Skeletal muscle tissue (tissue), 4 donors: ENCODE measurements around the gene FOXO3. TPM values are rescaled to one million over a fixed set of nuclear protein-coding genes. Genes with fewer than 3 reads are reported as not detected.

Experiments used
- H3K27ac ChIP-seq: one replicate; pipeline ENCODE4 v1.7.0; 2013; ENCODE audit warnings: mild to moderate bottlenecking, low read depth, low read length, inconsistent platforms
- H3K27me3 ChIP-seq, 3 donors: one replicate each; pipeline ENCODE4 v1.7.0; 2013; ENCODE audit warnings: low read length in 3 of 3; ENCODE audit not compliant: control insufficient read depth in 3 of 3, insufficient read depth in 3 of 3
- H3K36me3 ChIP-seq, 3 donors: one replicate each; pipeline ENCODE4 v1.7.0; 2013; ENCODE audit warnings: low read length in 3 of 3; ENCODE audit not compliant: control insufficient read depth in 3 of 3, insufficient read depth in 3 of 3
- H3K4me1 ChIP-seq, 3 donors: one replicate each; pipeline ENCODE4 v1.7.0; 2013; ENCODE audit warnings: low read length in 3 of 3, mild to moderate bottlenecking in 3 of 3; ENCODE audit not compliant: control insufficient read depth in 3 of 3, insufficient read depth in 3 of 3
- H3K4me3 ChIP-seq, 3 donors: one replicate each; pipeline ENCODE4 v1.7.0; 2013; ENCODE audit warnings: low read length in 3 of 3
- H3K9ac ChIP-seq, 3 donors: one replicate each; pipeline ENCODE4 v1.7.0; 2013; ENCODE audit warnings: low read length in 3 of 3, mild to moderate bottlenecking in 3 of 3, moderate library complexity in 2 of 3, low read depth in 1 of 3
- H3K9me3 ChIP-seq, 3 donors: one replicate each; pipeline ENCODE4 v1.7.0; 2013; ENCODE audit warnings: low read length in 3 of 3; ENCODE audit not compliant: control insufficient read depth in 3 of 3
- total RNA-seq: library from RNA; depleted of rRNA; stranded (reverse); fragments of >200 nt; gene quantifications from one replicate; pipeline ENCODE4 v1.2.3, GENCODE V29; 2014
- donor health status: Osteomylitis.

Gene FOXO3
- total RNA-seq, 1 donor from 2014 or later: 30.8 TPM

DNA sequence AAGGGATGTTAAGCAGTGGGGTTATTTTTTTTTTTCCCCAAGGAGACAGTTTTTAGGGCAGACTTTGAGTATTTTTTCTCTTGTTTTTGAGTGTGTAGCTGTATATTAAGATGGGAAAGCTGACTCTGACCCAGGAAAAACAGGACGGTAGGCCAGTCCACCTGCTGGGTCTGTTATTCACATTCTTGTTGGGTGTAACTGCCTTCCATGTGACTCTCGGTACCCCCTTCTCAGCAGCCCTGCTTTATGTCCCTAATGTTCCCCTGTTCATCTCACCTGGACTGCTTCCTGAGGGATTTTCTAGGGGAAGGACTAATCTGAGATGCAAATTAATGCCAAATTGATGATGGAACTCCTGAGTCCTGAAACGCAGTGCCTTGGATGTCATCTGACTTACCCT is 21.9 kb downstream of the FOXO3 start:
- H3K4me1 ChIP-seq: peaks cover 75 to 92% (median 83%) of the 10 kb centered on the region in 3 donors
- peak overlapping the region; percentile 44 for H3K27ac ChIP-seq
- no peaks in the 10 kb centered on the region for H3K27me3 ChIP-seq
- no peaks in the 10 kb centered on the region for H3K36me3 ChIP-seq
- no peak overlapping the region for H3K4me3 ChIP-seq
- no peaks in the 10 kb centered on the region for H3K9me3 ChIP-seq
- H3K9ac ChIP-seq: no peak overlapping the region

GRCh38 chr6:108584323-108584722 is 23.6 kb downstream of the FOXO3 start:
- H3K36me3 ChIP-seq: no peaks in the 10 kb centered on the region
- H3K27me3 ChIP-seq: no peaks in the 10 kb centered on the region
- H3K9me3 ChIP-seq: no peaks in the 10 kb centered on the region
- peaks cover 79 to 93% (median 84%) of the 10 kb centered on the region in 3 donors for H3K4me1 ChIP-seq
- H3K9ac ChIP-seq: no peak overlapping the region
- no peak overlapping the region for H3K27ac ChIP-seq
- no peak overlapping the region for H3K4me3 ChIP-seq

DNA sequence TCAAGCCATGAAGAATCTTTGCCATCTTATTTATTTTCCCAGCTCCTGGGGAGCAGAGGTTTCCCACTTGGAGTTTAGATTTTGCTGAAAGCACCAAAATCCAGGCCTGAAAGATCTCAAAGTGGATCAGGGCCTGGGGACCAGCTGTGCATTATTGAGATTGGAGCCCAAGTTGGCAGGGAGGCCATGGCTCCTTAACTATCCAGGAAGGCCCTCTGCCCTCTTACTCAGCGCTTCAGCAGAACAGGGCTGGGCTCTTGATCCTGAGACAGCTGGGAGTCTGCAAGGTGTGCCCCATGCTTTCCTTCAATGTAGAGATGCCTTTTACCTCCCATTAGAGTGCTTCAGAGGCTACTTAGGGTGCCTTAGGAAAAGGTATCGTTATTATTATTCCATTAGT is 24.6 kb downstream of the FOXO3 start:
- Histone ChIP-seq H3K9me3 (no peaks in the 10 kb centered on the region), H3K9ac (no peak overlapping the region), H3K27ac (peak overlapping the region; percentile 40), H3K27me3 (no peaks in the 10 kb centered on the region), H3K4me1 (peaks cover 84 to 93% (median 86%) of the 10 kb centered on the region in 3 donors), H3K4me3 (no peak overlapping the region), H3K36me3 (no peaks in the 10 kb centered on the region)

- H3K4me1 ChIP-seq: peaks cover 85 to 92% (median 86%) of the 10 kb centered on the region in 3 donors
- H3K27ac ChIP-seq: peak overlapping the region; percentile 40
- H3K4me3 ChIP-seq: no peak overlapping the region
Measured at GRCh38 chr6:108585921-108586536, 25.3 kb downstream of the FOXO3 start.

GRCh38 chr6:108587258-108588059 is 26.7 kb downstream of the FOXO3 start:
- H3K36me3 ChIP-seq: no peaks in the 10 kb centered on the region
- peak overlapping the region; percentile 3 for H3K27ac ChIP-seq
- H3K9ac ChIP-seq: no peak overlapping the region
- no peak overlapping the region for H3K4me3 ChIP-seq
- peaks cover 85 to 92% (median 88%) of the 10 kb centered on the region in 3 donors for H3K4me1 ChIP-seq
- H3K9me3 ChIP-seq: no peaks in the 10 kb centered on the region
- H3K27me3 ChIP-seq: no peaks in the 10 kb centered on the region

More at GRCh38 chr6:108585921-108586536, 25.3 kb downstream of the FOXO3 start:
- Histone ChIP-seq H3K9ac (peak overlapping the region in 1 of 3 donors; percentile 17), H3K27me3 (no peaks in the 10 kb centered on the region), H3K36me3 (no peaks in the 10 kb centered on the region), H3K9me3 (no peaks in the 10 kb centered on the region)

- no peaks in the 10 kb centered on the region for H3K36me3 ChIP-seq
- peak overlapping the region in 1 of 3 donors; percentile 48 for H3K9ac ChIP-seq
- no peaks in the 10 kb centered on the region for H3K9me3 ChIP-seq
- H3K27me3 ChIP-seq: no peaks in the 10 kb centered on the region
- peak overlapping the region; percentile 16 for H3K27ac ChIP-seq
- peak overlapping the region in 1 of 3 donors; percentile 55 for H3K4me3 ChIP-seq
- peaks cover 84 to 90% (median 87%) of the 10 kb centered on the region in 3 donors for H3K4me1 ChIP-seq
Measured at GRCh38 chr6:108588586-108588985, 27.9 kb downstream of the FOXO3 start.

DNA sequence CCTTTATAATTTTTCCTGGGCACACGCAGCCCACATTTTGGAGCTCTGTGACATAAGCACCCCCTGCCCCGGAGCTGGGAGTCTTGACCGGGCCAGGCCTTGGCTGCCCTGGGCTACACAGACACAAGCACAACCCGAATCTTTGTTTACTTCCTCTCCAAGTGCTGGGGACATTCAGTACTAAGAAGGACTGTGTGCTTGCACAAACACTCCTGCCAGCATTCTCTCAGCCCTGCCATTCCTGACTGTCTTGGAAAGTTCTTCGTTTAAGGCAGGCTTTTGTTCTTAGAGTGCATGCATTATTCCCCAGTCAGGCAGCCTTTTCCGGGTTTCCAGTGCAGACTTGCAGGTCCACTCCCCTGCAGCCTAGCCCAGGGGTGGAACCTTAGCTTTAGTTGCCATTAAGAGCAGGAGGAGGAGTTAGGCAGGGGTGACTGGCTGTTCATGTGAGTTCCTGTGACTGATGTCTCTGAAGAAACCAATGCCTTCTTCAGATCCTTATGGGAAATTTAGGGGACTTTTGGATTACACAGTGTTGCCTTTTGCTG is 28.6 kb downstream of the FOXO3 start:
- no peaks in the 10 kb centered on the region for H3K36me3 ChIP-seq
- peak overlapping the region in 2 of 3 donors; percentile 48 to 66 for H3K9ac ChIP-seq
- peaks cover 83 to 89% (median 87%) of the 10 kb centered on the region in 3 donors for H3K4me1 ChIP-seq
- peak overlapping the region; percentile 16 for H3K27ac ChIP-seq
- H3K9me3 ChIP-seq: no peaks in the 10 kb centered on the region
- peak overlapping the region; percentile 0 to 52 (median 49) for H3K4me3 ChIP-seq
- no peaks in the 10 kb centered on the region for H3K27me3 ChIP-seq

GRCh38 chr6:108591040-108591816 is 30.5 kb downstream of the FOXO3 start:
- peak overlapping the region in 1 of 3 donors; percentile 51 for H3K9ac ChIP-seq
- peak overlapping the region; percentile 38 for H3K27ac ChIP-seq
- H3K27me3 ChIP-seq: no peaks in the 10 kb centered on the region
- no peak overlapping the region for H3K4me3 ChIP-seq
- H3K36me3 ChIP-seq: no peaks in the 10 kb centered on the region
- no peaks in the 10 kb centered on the region for H3K9me3 ChIP-seq
- peaks cover 90 to 92% (median 92%) of the 10 kb centered on the region in 3 donors for H3K4me1 ChIP-seq

- Histone ChIP-seq H3K36me3 (no peaks in the 10 kb centered on the region), H3K9me3 (no peaks in the 10 kb centered on the region), H3K4me3 (peak overlapping the region; percentile 6 to 18 (median 16)), H3K4me1 (peaks cover 92 to 94% (median 93%) of the 10 kb centered on the region in 3 donors), H3K9ac (peak overlapping the region in 1 of 3 donors; percentile 47), H3K27me3 (no peaks in the 10 kb centered on the region), H3K27ac (peak overlapping the region; percentile 38)
Measured at GRCh38 chr6:108592371-108593337, 31.9 kb downstream of the FOXO3 start.
